Activated CD4-positive, alpha-beta T cell treated with anti-CD3 and anti-CD28 coated beads for 24 hours (primary cell): ENCODE data around the gene CCDC70.

Experiments
- DNase-seq, 2 donors: peaks; one replicate each; pipeline ENCODE4 v3.0.0-alpha.2; 2020; ENCODE audit warnings: low read depth in 2 of 2

The CCDC70 gene

GRCh38 chr13:51862957-51863356 is 1.2 kb downstream of the CCDC70 start:
- DNase-seq = no peak

- no peak for DNase-seq
These were observed 4.1 kb downstream of the CCDC70 start for GRCh38 chr13:51865838-51866237.

GRCh38 chr13:51867062-51867461 is 5.3 kb downstream of the CCDC70 start:
- no peak for DNase-seq

- DNase-seq = no peak
These were observed 8.1 kb downstream of the CCDC70 start for GRCh38 chr13:51869916-51870315.

- DNase-seq = no peak
These were observed 8.8 kb downstream of the CCDC70 start for GRCh38 chr13:51870616-51871015.

- no peak for DNase-seq
These were observed 11.5 kb downstream of the CCDC70 start for GRCh38 chr13:51873117-51873798.

- DNase-seq = no peak
These were observed 12.1 kb downstream of the CCDC70 start for GRCh38 chr13:51873837-51874236.

- no peak for DNase-seq
These were observed 12.9 kb downstream of the CCDC70 start for GRCh38 chr13:51874651-51875050.

- DNase-seq = no peak
These were observed 17.4 kb downstream of the CCDC70 start for GRCh38 chr13:51879133-51879532.

GRCh38 chr13:51881296-51881695 is 19.5 kb downstream of the CCDC70 start:
- DNase-seq = no peak

GRCh38 chr13:51882570-51883225 is 20.9 kb downstream of the CCDC70 start:
- DNase-seq = no peak

- DNase-seq = no peak
These were observed 21.4 kb downstream of the CCDC70 start for GRCh38 chr13:51883226-51883600.

GRCh38 chr13:51885651-51886050 is 23.9 kb downstream of the CCDC70 start:
- no peak for DNase-seq

- DNase-seq = no peak
These were observed 25.7 kb downstream of the CCDC70 start for GRCh38 chr13:51887468-51887867.

GRCh38 chr13:51892657-51893056 is 30.9 kb downstream of the CCDC70 start:
- DNase-seq = no peak

GRCh38 chr13:51894239-51894638 is 32.5 kb downstream of the CCDC70 start:
- no peak for DNase-seq

GRCh38 chr13:51895906-51896888 is 34.4 kb downstream of the CCDC70 start:
- DNase-seq = peak in 1 of 2 donors; percentile 30

- DNase-seq = no peak
These were observed 38.7 kb downstream of the CCDC70 start for GRCh38 chr13:51900471-51900870.

GRCh38 chr13:51902776-51903175 is 41.0 kb downstream of the CCDC70 start:
- no peak for DNase-seq

GRCh38 chr13:51905787-51906186 is 44.0 kb downstream of the CCDC70 start:
- no peak for DNase-seq

GRCh38 chr13:51906581-51906980 is 44.8 kb downstream of the CCDC70 start:
- DNase-seq = no peak

GRCh38 chr13:51907040-51907732 is 45.4 kb downstream of the CCDC70 start:
- DNase-seq = no peak
